ENCODE measurements around the gene CEP128.
A peak's percentile ranks its signal among the peaks of the same experiment; 100 is the strongest.

Gene CEP128

GRCh38 chr14:80942191-80942600, 658 bp upstream of the CEP128 start:
- TF ChIP-seq CTCF (IDR thresholded peaks at IDR 0.05; ENCODE audit: borderline replicate concordance, insufficient read depth, low read depth, low read length): no peak
- H3K4me3 ChIP-seq (ENCODE audit: low read depth, low read length): peak overlapping the region; percentile 72

- TF ChIP-seq CTCF (IDR thresholded peaks at IDR 0.05; ENCODE audit: borderline replicate concordance, insufficient read depth, low read depth, low read length): no peak
- H3K4me3 ChIP-seq (ENCODE audit: low read depth, low read length): no peak overlapping the region
Observed at GRCh38 chr14:80940146-80940545, 1.4 kb downstream of the CEP128 start.

- H3K4me3 ChIP-seq (ENCODE audit: low read depth, low read length): no peak overlapping the region
- TF ChIP-seq CTCF (IDR thresholded peaks at IDR 0.05; ENCODE audit: borderline replicate concordance, insufficient read depth, low read depth, low read length): no peak
Observed at GRCh38 chr14:80933686-80934085, 7.9 kb downstream of the CEP128 start.

GRCh38 chr14:80933282-80933681, 8.3 kb downstream of the CEP128 start:
- TF ChIP-seq CTCF (IDR thresholded peaks at IDR 0.05; ENCODE audit: borderline replicate concordance, insufficient read depth, low read depth, low read length): no peak
- no peak overlapping the region for H3K4me3 ChIP-seq (ENCODE audit: low read depth, low read length)

- no peak for TF ChIP-seq CTCF (IDR thresholded peaks at IDR 0.05; ENCODE audit: borderline replicate concordance, insufficient read depth, low read depth, low read length)
- no peak overlapping the region for H3K4me3 ChIP-seq (ENCODE audit: low read depth, low read length)
Observed at GRCh38 chr14:80930836-80931389, 10.6 kb downstream of the CEP128 start.

- TF ChIP-seq CTCF (IDR thresholded peaks at IDR 0.05; ENCODE audit: borderline replicate concordance, insufficient read depth, low read depth, low read length): no peak
- no peak overlapping the region for H3K4me3 ChIP-seq (ENCODE audit: low read depth, low read length)
Observed at GRCh38 chr14:80930095-80930494, 11.4 kb downstream of the CEP128 start.

GRCh38 chr14:80927083-80927989, 14.2 kb downstream of the CEP128 start:
- TF ChIP-seq CTCF (IDR thresholded peaks at IDR 0.05; ENCODE audit: borderline replicate concordance, insufficient read depth, low read depth, low read length): no peak
- no peak overlapping the region for H3K4me3 ChIP-seq (ENCODE audit: low read depth, low read length)
